Measurements from ENCODE around the gene ADM2.

ADM2 gene

DNA sequence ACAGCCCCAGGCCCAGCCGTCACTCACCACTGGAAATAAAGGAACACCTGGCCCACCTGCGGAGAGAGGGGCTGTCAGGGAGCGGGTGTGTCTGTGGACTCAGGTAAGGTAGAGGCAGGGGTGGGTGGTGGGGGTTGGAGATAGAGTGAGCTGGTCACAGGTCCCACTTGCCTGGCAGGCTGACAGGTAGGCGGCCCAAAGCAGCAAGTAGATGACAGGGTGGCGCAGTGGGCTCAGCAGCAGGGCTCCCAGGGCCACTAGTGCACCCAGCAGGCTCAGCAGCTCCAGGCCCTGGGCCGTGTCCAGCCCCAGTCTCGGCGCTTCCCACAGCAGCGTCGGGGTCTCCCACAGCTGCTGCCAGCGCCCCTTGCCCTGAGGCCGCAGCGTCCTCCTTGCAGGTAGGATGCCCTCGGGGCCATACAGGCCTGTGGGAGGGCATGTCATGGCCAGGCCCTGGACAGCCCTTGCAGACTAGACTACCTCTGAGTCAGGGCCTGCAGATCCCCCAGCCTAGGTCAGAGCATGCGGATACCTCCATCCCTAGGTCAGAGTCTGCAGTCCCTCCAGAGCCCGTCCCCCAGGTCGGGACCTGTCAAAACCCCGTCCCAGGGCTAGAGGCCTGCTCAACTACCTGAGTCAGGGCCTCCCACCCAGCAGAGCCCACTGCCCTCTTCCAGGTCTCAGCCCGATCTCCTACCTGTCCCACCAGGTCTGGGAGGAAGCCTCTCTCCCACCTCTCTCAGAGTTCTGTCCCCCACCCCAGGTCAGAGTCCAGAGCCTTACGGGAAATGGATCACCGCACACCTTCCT lies 25.5 kb downstream of the ADM2 start:
- DNase-seq (ENCODE audit: low read depth), result no peak
- peak overlapping the region; percentile 97 for H3K4me3 ChIP-seq (ENCODE audit: low read depth, low read length)
- TF ChIP-seq, protein P1, sequence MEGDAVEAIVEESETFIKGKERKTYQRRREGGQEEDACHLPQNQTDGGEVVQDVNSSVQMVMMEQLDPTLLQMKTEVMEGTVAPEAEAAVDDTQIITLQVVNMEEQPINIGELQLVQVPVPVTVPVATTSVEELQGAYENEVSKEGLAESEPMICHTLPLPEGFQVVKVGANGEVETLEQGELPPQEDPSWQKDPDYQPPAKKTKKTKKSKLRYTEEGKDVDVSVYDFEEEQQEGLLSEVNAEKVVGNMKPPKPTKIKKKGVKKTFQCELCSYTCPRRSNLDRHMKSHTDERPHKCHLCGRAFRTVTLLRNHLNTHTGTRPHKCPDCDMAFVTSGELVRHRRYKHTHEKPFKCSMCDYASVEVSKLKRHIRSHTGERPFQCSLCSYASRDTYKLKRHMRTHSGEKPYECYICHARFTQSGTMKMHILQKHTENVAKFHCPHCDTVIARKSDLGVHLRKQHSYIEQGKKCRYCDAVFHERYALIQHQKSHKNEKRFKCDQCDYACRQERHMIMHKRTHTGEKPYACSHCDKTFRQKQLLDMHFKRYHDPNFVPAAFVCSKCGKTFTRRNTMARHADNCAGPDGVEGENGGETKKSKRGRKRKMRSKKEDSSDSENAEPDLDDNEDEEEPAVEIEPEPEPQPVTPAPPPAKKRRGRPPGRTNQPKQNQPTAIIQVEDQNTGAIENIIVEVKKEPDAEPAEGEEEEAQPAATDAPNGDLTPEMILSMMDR (IDR thresholded peaks at IDR 0.05; ENCODE audit: low read depth, low read length, missing control alignments), result no peak
- in situ Hi-C loops (cut with HindIII; ENCODE audit: low sequenced_read_pairs), result no loop called here

GRCh38 chr22:50507421-50507990 lies 26.2 kb downstream of the ADM2 start, which contains the start of gene LMF2:
LMF2 (minus strand) TSS chr22:50507702; CDS start chr22:50507675, 27 bp downstream.
- DNase-seq (ENCODE audit: low read depth), result no peak
- TF ChIP-seq, protein P1 (IDR thresholded peaks at IDR 0.05; ENCODE audit: low read depth, low read length, missing control alignments), result no peak
- H3K4me3 ChIP-seq (ENCODE audit: low read depth, low read length), result peak within 1 kb of the TSS; percentile 97
- in situ Hi-C loops (cut with HindIII; ENCODE audit: low sequenced_read_pairs), result no loop called here

- peak; percentile 89 for DNase-seq (ENCODE audit: low read depth)
- in situ Hi-C loops (cut with HindIII; ENCODE audit: low sequenced_read_pairs), result no loop called here
- TF ChIP-seq, protein P1 (IDR thresholded peaks at IDR 0.05; ENCODE audit: low read depth, low read length, missing control alignments), result no peak
- peak within 1 kb of the TSS; percentile 97 for H3K4me3 ChIP-seq (ENCODE audit: low read depth, low read length)
These were observed 26.9 kb downstream of the ADM2 start, which contains the start of gene NCAPH2 for GRCh38 chr22:50507991-50508884. NCAPH2 (plus strand) TSS chr22:50508224; CDS start chr22:50508338, 114 bp downstream.

DNA sequence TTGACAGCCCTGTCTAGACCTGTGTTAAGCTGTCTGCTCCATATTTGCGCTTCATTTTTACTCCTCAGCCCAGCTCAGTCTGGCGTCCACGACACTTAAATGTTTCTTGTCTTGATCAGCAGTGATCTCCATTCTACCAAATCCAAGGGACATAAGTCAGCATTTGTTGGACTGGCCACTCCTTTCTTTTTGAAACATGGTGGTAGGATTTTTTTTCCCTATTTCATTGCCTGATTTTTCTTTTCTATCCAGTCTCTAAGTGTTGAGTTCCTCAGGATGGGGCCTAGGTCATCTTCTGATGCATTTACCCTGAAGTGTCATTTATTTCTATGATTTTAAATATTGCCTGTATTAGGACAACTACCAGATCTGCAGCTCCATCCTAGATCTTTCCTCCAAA lies 27.6 kb downstream of the ADM2 start:
- in situ Hi-C loops (cut with HindIII; ENCODE audit: low sequenced_read_pairs), result no loop called here
- TF ChIP-seq, protein P1 (IDR thresholded peaks at IDR 0.05; ENCODE audit: low read depth, low read length, missing control alignments), result no peak
- DNase-seq (ENCODE audit: low read depth), result no peak
- peak overlapping the region; percentile 66 for H3K4me3 ChIP-seq (ENCODE audit: low read depth, low read length)

- H3K4me3 ChIP-seq (ENCODE audit: low read depth, low read length), result no peak overlapping the region
- DNase-seq (ENCODE audit: low read depth), result no peak
- TF ChIP-seq, protein P1 (IDR thresholded peaks at IDR 0.05; ENCODE audit: low read depth, low read length, missing control alignments), result no peak
- in situ Hi-C loops (cut with HindIII; ENCODE audit: low sequenced_read_pairs), result no loop called here
These were observed 31.8 kb downstream of the ADM2 start for GRCh38 chr22:50513175-50513574.

- H3K4me3 ChIP-seq (ENCODE audit: low read depth, low read length), result no peak overlapping the region
- no peak for DNase-seq (ENCODE audit: low read depth)
- in situ Hi-C loops (cut with HindIII; ENCODE audit: low sequenced_read_pairs), result no loop called here
- TF ChIP-seq, protein P1 (IDR thresholded peaks at IDR 0.05; ENCODE audit: low read depth, low read length, missing control alignments), result no peak
These were observed 34.7 kb downstream of the ADM2 start for GRCh38 chr22:50516068-50516467.

Data from astrocyte of the cerebellum (primary cell).